Panc1 (cell line): ENCODE measurements around the gene PLXNA2.

Experiments used
- CTCF ChIP-seq: fragments of 450-650 bp; IDR thresholded peaks from 2 replicates; pipeline ENCODE4 v1.5.1; 2017; ENCODE audit warnings: mild to moderate bottlenecking
- REST ChIP-seq, 2 experiments: IDR thresholded peaks; 2 replicates each; pipeline ENCODE4 v1.6.1; 2011 to 2012; ENCODE audit warnings: low read depth in 2 of 2, control low read depth in 1 of 2, low read length in 1 of 2, mild to moderate bottlenecking in 1 of 2, moderate library complexity in 1 of 2; ENCODE audit not compliant: insufficient read depth in 1 of 2
- SIN3A ChIP-seq: IDR thresholded peaks from 2 replicates; pipeline ENCODE4 v1.6.1; 2012; ENCODE audit warnings: low read depth, mild to moderate bottlenecking, low read length, moderate library complexity, borderline replicate concordance; ENCODE audit not compliant: insufficient read depth
- TCF7L2 ChIP-seq: IDR thresholded peaks from 2 replicates; pipeline ENCODE4 v1.6.1; 2011; ENCODE audit warnings: mild to moderate bottlenecking, low read depth, low read length, inconsistent platforms

GRCh38 chr1:208154040-208154439 is 90.1 kb downstream of the PLXNA2 start:
- TF ChIP-seq CTCF (no peak), SIN3A (no peak), TCF7L2 (no peak), REST (IDR thresholded peaks at IDR 0.05; ENCODE audit: insufficient read depth in 1 of 2, low read depth in 2 of 2, low read length in 1 of 2) (no peak)
